Neural progenitor cell (in vitro differentiated cells): ENCODE data around the gene MYO16. TPM values are rescaled to one million over a fixed set of nuclear protein-coding genes. Genes with fewer than 3 reads are reported as not detected.

ENCODE experiments used
- DNase-seq: peaks from one replicate; pipeline ENCODE4 v3.0.0-alpha.2; 2016; ENCODE audit warnings: low spot score
- H2AFZ ChIP-seq: fragments of 200-600 bp; sonication (generic); replicated peaks from 2 replicates; pipeline ENCODE4 v1.6.1; 2016; ENCODE audit warnings: antibody characterized with exemption
- H3F3A ChIP-seq: fragments of 200-600 bp; sonication (generic); 2 replicates; pipeline ENCODE4 v1.6.1; 2016; ENCODE audit warnings: antibody characterized with exemption, low read depth
- H3K27ac ChIP-seq: fragments of 200-600 bp; sonication (generic); 2 replicates; pipeline ENCODE4 v1.5.1; 2016; ENCODE audit warnings: mild to moderate bottlenecking
- H3K27me3 ChIP-seq: fragments of 200-600 bp; sonication (generic); 2 replicates; pipeline ENCODE4 v1.6.1; 2016; ENCODE audit warnings: mild to moderate bottlenecking, moderate library complexity
- H3K36me3 ChIP-seq: fragments of 200-600 bp; sonication (generic); 2 replicates; pipeline ENCODE4 v1.5.1; 2016
- H3K4me1 ChIP-seq: fragments of 200-600 bp; sonication (generic); 2 replicates; pipeline ENCODE4 v1.6.1; 2016; ENCODE audit warnings: mixed run types
- H3K4me2 ChIP-seq: fragments of 200-600 bp; sonication (generic); 2 replicates; pipeline ENCODE4 v1.6.1; 2016
- H3K4me3 ChIP-seq: fragments of 200-600 bp; sonication (generic); 2 replicates; pipeline ENCODE4 v1.5.1; 2016
- H3K79me2 ChIP-seq: fragments of 200-600 bp; sonication (generic); 2 replicates; pipeline ENCODE4 v1.6.1; 2016; ENCODE audit warnings: low read depth
- H3K9ac ChIP-seq: fragments of 200-600 bp; sonication (generic); 2 replicates; pipeline ENCODE4 v1.6.1; 2016
- H3K9me3 ChIP-seq: fragments of 200-600 bp; sonication (generic); 2 replicates; pipeline ENCODE4 v1.5.1; 2016; ENCODE audit warnings: low read depth
- H4K20me1 ChIP-seq: fragments of 200-600 bp; sonication (generic); 2 replicates; pipeline ENCODE4 v1.6.1; 2016; ENCODE audit warnings: low read depth
- H3K27ac Mint-ChIP-seq: 3 replicates; pipeline ENCODE4 v1.8.0; 2021; ENCODE audit warnings: mixed read lengths
- H3K27me3 Mint-ChIP-seq: 2 replicates; pipeline ENCODE4 v1.8.0; 2022; ENCODE audit warnings: low read depth, mild to moderate bottlenecking, inconsistent platforms, moderate library complexity, mixed read lengths; ENCODE audit not compliant: insufficient read depth
- H3K36me3 Mint-ChIP-seq: 3 replicates; pipeline ENCODE4 v1.8.0; 2021; ENCODE audit warnings: mixed read lengths
- H3K4me1 Mint-ChIP-seq: 3 replicates; pipeline ENCODE4 v1.8.0; 2021; ENCODE audit warnings: mixed read lengths
- H3K4me3 Mint-ChIP-seq: 3 replicates; pipeline ENCODE4 v1.8.0; 2021; ENCODE audit warnings: mild to moderate bottlenecking, moderate library complexity, mixed read lengths
- H3K9me3 Mint-ChIP-seq: 3 replicates; pipeline ENCODE4 v1.8.0; 2020; ENCODE audit warnings: mixed read lengths
- CTCF ChIP-seq: fragments of 200-600 bp; sonication (generic); IDR thresholded peaks from 2 replicates; pipeline ENCODE4 v1.5.1; 2017; ENCODE audit warnings: antibody characterized with exemption, mild to moderate bottlenecking
- EZH2 ChIP-seq: fragments of 200-600 bp; sonication (generic); IDR thresholded peaks from 2 replicates; pipeline ENCODE4 v1.6.1; 2017; ENCODE audit warnings: antibody characterized with exemption, mild to moderate bottlenecking, moderate library complexity
- EZH2phosphoT487 ChIP-seq: fragments of 200-600 bp; sonication (generic); IDR thresholded peaks from 2 replicates; pipeline ENCODE4 v1.6.1; 2017; ENCODE audit warnings: antibody characterized with exemption
- total RNA-seq: library from RNA; depleted of rRNA; stranded (reverse); fragments of >200 nt; gene quantifications from 2 replicates; pipeline ENCODE4 v1.2.3, GENCODE V29; 2015; ENCODE audit warnings: low replicate concordance

MYO16 gene
- total RNA-seq, 1 donor from 2014 or later, result 0.41 TPM

GRCh38 chr13:108632649-108633167, 3.3 kb downstream of the MYO16 start:
- Mint-ChIP-seq H3K9me3 (no peaks in the 10 kb centered on the region), H3K36me3 (no peaks in the 10 kb centered on the region), H3K27ac (no peak overlapping the region), H3K4me1 (peaks cover 10% of the 10 kb centered on the region), H3K27me3 (peaks cover 2% of the 10 kb centered on the region), H3K4me3 (no peak overlapping the region)
- no peak overlapping the region for H3K4me3 ChIP-seq
- H3F3A ChIP-seq, result peaks cover 3% of the 10 kb centered on the region
- no peak for DNase-seq
- no peak overlapping the region for H3K4me2 ChIP-seq
- H3K9me3 ChIP-seq, result no peaks in the 10 kb centered on the region
- H3K36me3 ChIP-seq, result no peaks in the 10 kb centered on the region
- no peak overlapping the region for H3K27ac ChIP-seq
- TF ChIP-seq EZH2phosphoT487 (no peak), CTCF (no peak), EZH2 (no peak)
- H3K4me1 ChIP-seq, result peaks cover 8% of the 10 kb centered on the region
- H4K20me1 ChIP-seq, result no peaks in the 10 kb centered on the region
- no peak overlapping the region for H3K9ac ChIP-seq
- H3K79me2 ChIP-seq, result no peaks in the 10 kb centered on the region
- H3K27me3 ChIP-seq, result no peaks in the 10 kb centered on the region
- H2AFZ ChIP-seq, result no peak overlapping the region

GRCh38 chr13:108638901-108639300, 9.5 kb downstream of the MYO16 start:
- no peak for DNase-seq
- no peaks in the 10 kb centered on the region for H3K36me3 ChIP-seq
- H3K4me2 ChIP-seq, result no peak overlapping the region
- no peak overlapping the region for H2AFZ ChIP-seq
- H3K27me3 ChIP-seq, result no peaks in the 10 kb centered on the region
- no peak for TF ChIP-seq EZH2
- TF ChIP-seq CTCF, result no peak
- TF ChIP-seq EZH2phosphoT487, result no peak
- no peaks in the 10 kb centered on the region for H3F3A ChIP-seq
- Mint-ChIP-seq H3K9me3 (no peaks in the 10 kb centered on the region), H3K27me3 (peaks cover 2% of the 10 kb centered on the region), H3K27ac (no peak overlapping the region), H3K4me3 (no peak overlapping the region), H3K4me1 (no peaks in the 10 kb centered on the region), H3K36me3 (no peaks in the 10 kb centered on the region)
- H3K79me2 ChIP-seq, result no peaks in the 10 kb centered on the region
- no peak overlapping the region for H3K9ac ChIP-seq
- H3K9me3 ChIP-seq, result no peaks in the 10 kb centered on the region
- no peak overlapping the region for H3K27ac ChIP-seq
- no peaks in the 10 kb centered on the region for H4K20me1 ChIP-seq
- no peaks in the 10 kb centered on the region for H3K4me1 ChIP-seq
- H3K4me3 ChIP-seq, result no peak overlapping the region

GRCh38 chr13:108643646-108644353, 14.4 kb downstream of the MYO16 start:
- no peak overlapping the region for H3K9ac ChIP-seq
- no peaks in the 10 kb centered on the region for H3K27me3 ChIP-seq
- no peak overlapping the region for H3K4me3 ChIP-seq
- Mint-ChIP-seq H3K4me1 (no peaks in the 10 kb centered on the region), H3K4me3 (no peak overlapping the region), H3K27ac (no peak overlapping the region), H3K36me3 (no peaks in the 10 kb centered on the region), H3K27me3 (no peaks in the 10 kb centered on the region), H3K9me3 (peaks cover 8% of the 10 kb centered on the region)
- H3K4me2 ChIP-seq, result no peak overlapping the region
- no peaks in the 10 kb centered on the region for H3K4me1 ChIP-seq
- TF ChIP-seq EZH2, result no peak
- TF ChIP-seq CTCF, result no peak
- no peak for TF ChIP-seq EZH2phosphoT487
- DNase-seq, result no peak
- H3F3A ChIP-seq, result no peaks in the 10 kb centered on the region
- no peaks in the 10 kb centered on the region for H4K20me1 ChIP-seq
- H3K27ac ChIP-seq, result no peak overlapping the region
- H2AFZ ChIP-seq, result no peak overlapping the region
- no peaks in the 10 kb centered on the region for H3K79me2 ChIP-seq
- no peaks in the 10 kb centered on the region for H3K9me3 ChIP-seq
- H3K36me3 ChIP-seq, result no peaks in the 10 kb centered on the region
